ENCODE results near the gene OSBPL6. TPM values are rescaled to one million over a fixed set of nuclear protein-coding genes. Genes with fewer than 3 reads are reported as not detected.
"Not testable (repeated sequence)": the region's sequence is repeated elsewhere in the genome, so short reads cannot be mapped to it uniquely, and the experiment has no call there.

OSBPL6 gene
- 10 to 100 TPM; 11.6 to 51.1 (median 40.7) TPM for total RNA-seq

DNA sequence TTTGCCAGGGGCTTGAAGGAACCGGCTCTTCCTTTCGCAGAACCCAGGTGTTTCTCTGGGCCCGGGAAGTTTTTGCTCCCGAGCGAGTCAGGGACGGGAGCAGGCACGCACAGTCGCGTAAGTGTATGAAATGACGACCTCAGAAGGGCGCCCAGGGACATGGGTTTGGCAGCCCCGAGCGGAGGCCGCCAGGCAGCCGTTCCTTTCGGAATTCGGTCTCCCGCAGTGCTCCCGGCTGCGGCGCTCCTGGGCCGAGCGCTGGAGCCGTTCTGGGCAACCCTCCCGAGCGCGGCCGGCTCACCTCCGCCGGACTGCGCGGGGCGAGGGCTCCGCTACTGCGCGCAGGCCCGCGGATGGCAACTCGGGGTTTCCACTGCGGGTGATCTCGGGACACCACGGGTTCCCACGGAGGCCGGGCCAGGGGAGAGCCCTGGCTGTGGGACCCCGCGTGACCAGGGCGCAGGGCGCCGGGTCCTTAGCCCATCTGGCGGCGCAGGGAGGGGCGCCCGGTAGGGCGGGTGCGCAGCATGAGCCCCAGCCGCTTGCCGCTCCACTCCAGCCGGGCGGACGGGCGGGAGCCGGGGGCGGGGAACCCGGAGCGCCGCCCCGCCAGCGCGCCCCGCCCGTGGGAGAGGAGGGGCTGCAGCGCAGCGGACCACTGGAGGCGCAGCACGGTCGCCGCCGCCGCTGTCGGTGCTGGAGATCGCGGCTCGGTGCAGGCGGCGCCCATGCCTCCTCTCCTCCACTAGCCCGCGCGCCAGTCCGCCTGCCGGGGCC, at the start of gene OSBPL6:
OSBPL6 (plus strand) TSS at position 690 of the 777 bp plus-strand sequence. CDS start 111,673 bp downstream, outside the sequence.
- Histone ChIP-seq H3K9me3 (no peaks in the 10 kb centered on the region), H3K4me1 (peaks cover 21 to 30% of the 10 kb centered on the region in 2 donors), H3K27me3 (no peaks in the 10 kb centered on the region), H3K4me3 (peak within 1 kb of the TSS; percentile 76 to 98 (median 84)), H3K36me3 (no peaks in the 10 kb centered on the region), H3K27ac (peak within 1 kb of the TSS; percentile 92 to 98 (median 94))
- DNase-seq (peak; percentile 82 to 88), ATAC-seq (peak; percentile 86)
- in situ Hi-C loops (cut with MboI; ENCODE audit: low sequenced_read_pairs in 4 of 4): no loop called here
- intact Hi-C loops (cut with DNase I; ENCODE audit: low total_unique reads): loop anchor here (2.0 to 5.0 kb wide), 5 partner anchors 55 to 218 kb away; no protein-coding TSS in a partner anchor
- peak; percentile 88 to 91 for TF ChIP-seq POLR2A (IDR thresholded peaks at IDR 0.05)
- TF ChIP-seq, protein P1, sequence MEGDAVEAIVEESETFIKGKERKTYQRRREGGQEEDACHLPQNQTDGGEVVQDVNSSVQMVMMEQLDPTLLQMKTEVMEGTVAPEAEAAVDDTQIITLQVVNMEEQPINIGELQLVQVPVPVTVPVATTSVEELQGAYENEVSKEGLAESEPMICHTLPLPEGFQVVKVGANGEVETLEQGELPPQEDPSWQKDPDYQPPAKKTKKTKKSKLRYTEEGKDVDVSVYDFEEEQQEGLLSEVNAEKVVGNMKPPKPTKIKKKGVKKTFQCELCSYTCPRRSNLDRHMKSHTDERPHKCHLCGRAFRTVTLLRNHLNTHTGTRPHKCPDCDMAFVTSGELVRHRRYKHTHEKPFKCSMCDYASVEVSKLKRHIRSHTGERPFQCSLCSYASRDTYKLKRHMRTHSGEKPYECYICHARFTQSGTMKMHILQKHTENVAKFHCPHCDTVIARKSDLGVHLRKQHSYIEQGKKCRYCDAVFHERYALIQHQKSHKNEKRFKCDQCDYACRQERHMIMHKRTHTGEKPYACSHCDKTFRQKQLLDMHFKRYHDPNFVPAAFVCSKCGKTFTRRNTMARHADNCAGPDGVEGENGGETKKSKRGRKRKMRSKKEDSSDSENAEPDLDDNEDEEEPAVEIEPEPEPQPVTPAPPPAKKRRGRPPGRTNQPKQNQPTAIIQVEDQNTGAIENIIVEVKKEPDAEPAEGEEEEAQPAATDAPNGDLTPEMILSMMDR (IDR thresholded peaks at IDR 0.05 in 4 of 5, conservative IDR thresholded peaks at IDR 0.05 in 1 of 5): peak in 4 of 5 experiments; percentile 52 to 67 (median 62)

DNA sequence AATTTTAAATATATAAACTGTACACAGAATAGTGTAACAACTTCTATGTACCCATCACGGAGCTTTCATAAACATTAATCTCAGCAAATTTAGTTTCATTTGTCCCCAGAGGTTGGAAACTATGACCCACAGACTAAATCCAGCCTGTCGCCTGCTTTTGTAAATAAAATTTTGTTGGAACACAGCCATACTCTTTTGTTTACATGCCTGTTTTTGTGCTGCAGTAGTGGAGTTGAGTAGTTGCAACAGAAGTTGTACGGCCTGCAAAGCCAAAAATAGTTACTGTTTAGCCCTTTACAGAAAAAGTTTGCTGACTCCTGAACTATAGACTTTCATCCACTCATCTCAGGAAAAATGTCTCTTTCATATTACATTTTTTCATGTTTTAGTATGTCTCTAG, 42.3 kb upstream of the OSBPL6 start:
- DNase-seq (no peak), ATAC-seq (peak; percentile 46 to 92)
- Histone ChIP-seq H3K36me3 (no peaks in the 10 kb centered on the region), H3K4me1 (peaks cover 3 to 8% of the 10 kb centered on the region in 2 donors), H3K4me3 (no peak overlapping the region), H3K27me3 (no peaks in the 10 kb centered on the region), H3K27ac (no peak overlapping the region), H3K9me3 (no peaks in the 10 kb centered on the region)
- intact Hi-C loops (cut with DNase I; ENCODE audit: low total_unique reads): no loop called here
- in situ Hi-C loops (cut with MboI; ENCODE audit: low sequenced_read_pairs in 4 of 4): no loop called here
- no peak for TF ChIP-seq POLR2A (IDR thresholded peaks at IDR 0.05)
- TF ChIP-seq, protein P1 (IDR thresholded peaks at IDR 0.05 in 4 of 5, conservative IDR thresholded peaks at IDR 0.05 in 1 of 5): no peak

DNA sequence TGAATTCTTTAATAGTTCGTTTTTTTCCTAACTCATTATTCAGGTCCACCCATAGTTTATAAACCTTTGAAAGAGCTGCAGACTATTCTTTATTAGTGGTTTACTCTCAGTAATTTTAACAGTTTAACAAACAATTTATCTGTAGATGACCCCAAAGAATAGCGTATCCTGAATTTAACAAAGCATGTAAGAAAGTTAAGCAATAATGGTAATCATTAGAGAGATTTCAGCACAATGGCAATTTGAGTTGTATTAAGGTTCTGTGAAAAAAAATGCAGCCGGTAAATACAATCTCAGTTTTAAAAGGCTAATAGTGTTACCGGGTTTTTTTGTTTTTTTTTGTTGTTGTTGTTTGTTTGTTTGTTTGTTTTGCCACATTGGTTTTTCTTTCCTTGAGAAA, 41.8 kb upstream of the OSBPL6 start:
- DNase-seq (no peak), ATAC-seq (no peak)
- intact Hi-C loops (cut with DNase I; ENCODE audit: low total_unique reads): no loop called here
- Histone ChIP-seq H3K9me3 (no peaks in the 10 kb centered on the region), H3K4me3 (no peak overlapping the region), H3K27ac (no peak overlapping the region), H3K27me3 (no peaks in the 10 kb centered on the region), H3K4me1 (peaks cover 3 to 8% of the 10 kb centered on the region in 2 donors), H3K36me3 (no peaks in the 10 kb centered on the region)
- in situ Hi-C loops (cut with MboI; ENCODE audit: low sequenced_read_pairs in 4 of 4): no loop called here
- TF ChIP-seq, protein P1 (IDR thresholded peaks at IDR 0.05 in 4 of 5, conservative IDR thresholded peaks at IDR 0.05 in 1 of 5): no peak
- TF ChIP-seq POLR2A (IDR thresholded peaks at IDR 0.05): no peak

DNA sequence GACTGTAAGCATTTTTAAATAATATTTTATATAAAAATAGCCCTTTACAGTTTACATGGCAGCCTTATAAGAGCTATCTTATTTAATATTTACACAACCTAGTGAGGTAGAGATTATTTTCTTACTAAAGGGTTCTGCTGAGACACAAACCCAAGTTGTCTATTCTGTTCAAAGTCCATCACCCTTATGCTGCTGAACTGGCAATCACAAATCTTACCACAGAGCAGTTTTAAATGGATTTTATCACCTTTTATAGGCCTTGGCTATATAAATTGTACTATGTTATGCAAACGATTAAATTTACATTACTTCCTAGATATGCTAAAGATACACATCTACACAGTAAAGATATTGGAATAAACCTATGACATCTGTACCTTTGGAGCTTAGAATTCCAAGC, 41.3 kb upstream of the OSBPL6 start:
- Histone ChIP-seq H3K4me1 (peaks cover 3 to 8% of the 10 kb centered on the region in 2 donors), H3K27me3 (no peaks in the 10 kb centered on the region), H3K36me3 (no peaks in the 10 kb centered on the region), H3K27ac (no peak overlapping the region), H3K9me3 (no peaks in the 10 kb centered on the region), H3K4me3 (no peak overlapping the region)
- ATAC-seq: no peak
- no peak for TF ChIP-seq POLR2A (IDR thresholded peaks at IDR 0.05)
- TF ChIP-seq, protein P1 (IDR thresholded peaks at IDR 0.05 in 4 of 5, conservative IDR thresholded peaks at IDR 0.05 in 1 of 5): no peak
- in situ Hi-C loops (cut with MboI; ENCODE audit: low sequenced_read_pairs in 4 of 4): no loop called here
- intact Hi-C loops (cut with DNase I; ENCODE audit: low total_unique reads): no loop called here
- no peak for DNase-seq

DNA sequence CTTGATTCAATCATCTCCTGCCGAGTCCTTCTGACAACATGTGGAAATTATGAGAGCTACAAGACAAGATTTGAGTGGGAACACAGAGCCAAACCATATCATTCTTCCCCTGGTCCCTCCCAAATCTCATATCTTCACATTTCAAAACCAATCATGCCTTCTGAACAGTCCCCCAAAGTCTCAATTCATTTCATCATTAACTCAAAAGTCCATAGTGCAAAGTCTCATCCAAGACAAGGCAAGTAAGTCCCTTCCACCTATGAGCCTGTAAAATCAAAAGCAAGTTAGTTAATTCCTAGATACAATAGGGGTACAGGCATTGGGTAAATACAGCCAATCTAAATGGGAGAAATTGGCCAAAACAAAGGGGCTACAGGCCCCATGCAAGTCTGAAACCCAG, 40.4 kb upstream of the OSBPL6 start:
- H3K27me3 ChIP-seq; H3K27ac ChIP-seq; H3K4me1 ChIP-seq; DNase-seq; H3K36me3 ChIP-seq; H3K4me3 ChIP-seq; in situ Hi-C loops (cut with MboI; ENCODE audit: low sequenced_read_pairs in 4 of 4); intact Hi-C loops (cut with DNase I; ENCODE audit: low total_unique reads); H3K9me3 ChIP-seq; ATAC-seq: not testable (repeated sequence)

Data from gastrocnemius medialis (tissue), 4 donors.